ENCODE measurements around the gene STAP2.

STAP2 gene

DNA sequence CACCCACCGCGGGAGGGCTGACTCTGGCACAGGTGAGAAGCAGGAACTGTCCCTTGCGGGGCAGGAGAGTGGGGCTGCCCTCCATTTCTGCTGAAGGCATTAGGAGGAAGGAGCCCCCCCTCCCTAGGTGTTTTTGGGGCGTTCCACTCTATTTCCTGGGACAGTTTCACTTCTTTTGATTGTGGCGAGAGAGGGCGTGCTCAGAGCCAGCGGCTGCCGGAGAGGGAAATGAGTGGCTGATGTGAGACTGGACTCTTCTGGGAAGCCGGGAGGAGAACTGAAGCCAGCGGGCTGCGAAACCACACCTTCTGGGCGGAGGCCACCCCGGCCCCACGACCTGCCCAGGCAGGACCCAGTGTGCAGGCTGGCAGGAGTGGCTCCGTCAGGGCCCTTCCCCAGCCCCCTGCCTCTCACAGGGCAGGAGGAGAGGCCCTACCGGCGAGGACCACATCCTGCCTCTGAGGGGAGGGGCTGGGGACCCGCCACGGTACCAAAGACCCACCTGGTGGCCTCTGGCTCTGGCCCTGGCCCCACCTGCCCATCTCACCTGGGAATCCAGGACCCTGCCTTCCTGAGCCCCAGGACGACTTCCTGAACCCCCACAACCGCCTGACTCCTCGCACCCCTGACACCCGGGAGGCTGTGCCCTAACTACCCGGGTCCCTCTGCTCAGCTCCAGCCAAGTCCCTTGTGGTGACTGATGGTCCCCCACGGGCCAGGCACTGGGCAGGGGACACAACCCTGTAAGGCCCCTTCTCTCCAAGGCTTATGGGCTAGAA is 30.7 kb upstream of the STAP2 start:
- H3K27me3 ChIP-seq (ENCODE audit: control insufficient read depth, insufficient read depth, low read length): no peaks in the 10 kb centered on the region
- H3K36me3 ChIP-seq (ENCODE audit: control insufficient read depth, insufficient read depth, low read length): peaks cover 8% of the 10 kb centered on the region; the same call in 1 of the 2 replicates
- no peaks in the 10 kb centered on the region for H3K9me3 ChIP-seq (ENCODE audit: control insufficient read depth, insufficient read depth, low read length)
- peaks cover 11% of the 10 kb centered on the region for H3K4me1 ChIP-seq (ENCODE audit: control insufficient read depth, insufficient read depth, low read length)
- no CpG with 5 or more reads among the region's 25 CpGs for WGBS (ENCODE audit: insufficient coverage, insufficient read length)
- no peak overlapping the region for H3K27ac ChIP-seq (ENCODE audit: low read length)
- no peak overlapping the region for H3K4me3 ChIP-seq (ENCODE audit: low read length)
- no peak for DNase-seq (ENCODE audit: low read depth, low spot score)

DNA sequence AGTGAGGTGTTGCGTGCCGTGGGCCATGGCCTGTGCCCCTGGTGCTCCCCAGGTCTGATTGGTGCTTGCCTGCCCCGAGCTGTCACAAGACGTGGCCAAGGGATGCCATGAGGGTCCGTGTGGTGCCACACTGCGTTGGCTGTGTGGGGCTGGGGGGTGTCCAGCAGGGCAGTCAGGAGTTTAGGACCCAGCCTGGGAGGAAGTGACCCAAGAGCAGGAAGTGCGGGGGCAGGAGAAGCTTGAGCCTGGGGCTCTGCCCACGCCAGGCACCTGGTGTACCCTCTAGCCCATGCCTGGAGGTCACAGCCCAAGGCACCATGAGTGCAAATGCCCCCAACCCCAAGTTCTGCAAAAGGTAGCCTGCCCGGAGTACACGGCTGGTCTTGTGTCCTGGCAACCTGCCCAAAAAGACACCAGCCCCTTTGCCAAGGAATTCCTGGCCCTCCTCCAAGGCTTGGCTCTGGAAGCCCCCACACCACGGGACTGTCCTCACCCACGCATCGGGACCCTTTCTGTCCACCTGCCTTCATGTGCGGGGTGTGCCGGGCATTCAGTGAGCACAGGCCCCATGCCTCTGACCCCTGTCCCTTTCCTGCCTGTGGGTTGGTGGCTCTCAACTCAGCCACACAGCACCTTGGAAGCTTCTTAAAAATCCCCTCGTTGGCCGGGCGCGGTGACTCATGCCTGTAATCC is 29.6 kb upstream of the STAP2 start:
- Histone ChIP-seq H3K9me3 (ENCODE audit: control insufficient read depth, insufficient read depth, low read length) (no peaks in the 10 kb centered on the region), H3K4me1 (ENCODE audit: control insufficient read depth, insufficient read depth, low read length) (peaks cover 11% of the 10 kb centered on the region), H3K36me3 (ENCODE audit: control insufficient read depth, insufficient read depth, low read length) (peaks cover 13% of the 10 kb centered on the region; the same call in 1 of the 2 replicates), H3K4me3 (ENCODE audit: low read length) (no peak overlapping the region), H3K27ac (ENCODE audit: low read length) (no peak overlapping the region), H3K27me3 (ENCODE audit: control insufficient read depth, insufficient read depth, low read length) (no peaks in the 10 kb centered on the region)
- WGBS (ENCODE audit: insufficient coverage, insufficient read length): no CpG with 5 or more reads among the region's 19 CpGs
- no peak for DNase-seq (ENCODE audit: low read depth, low spot score)

GRCh38 chr19:4367781-4368127 is 29.1 kb upstream of the STAP2 start:
- WGBS (ENCODE audit: insufficient coverage, insufficient read length): no CpG with 5 or more reads among the region's 13 CpGs
- DNase-seq (ENCODE audit: low read depth, low spot score): no peak
- Histone ChIP-seq H3K27me3 (ENCODE audit: control insufficient read depth, insufficient read depth, low read length) (no peaks in the 10 kb centered on the region), H3K4me1 (ENCODE audit: control insufficient read depth, insufficient read depth, low read length) (peaks cover 11% of the 10 kb centered on the region), H3K36me3 (ENCODE audit: control insufficient read depth, insufficient read depth, low read length) (peaks cover 13% of the 10 kb centered on the region; the same call in 1 of the 2 replicates), H3K27ac (ENCODE audit: low read length) (no peak overlapping the region), H3K9me3 (ENCODE audit: control insufficient read depth, insufficient read depth, low read length) (no peaks in the 10 kb centered on the region), H3K4me3 (ENCODE audit: low read length) (no peak overlapping the region)

DNA sequence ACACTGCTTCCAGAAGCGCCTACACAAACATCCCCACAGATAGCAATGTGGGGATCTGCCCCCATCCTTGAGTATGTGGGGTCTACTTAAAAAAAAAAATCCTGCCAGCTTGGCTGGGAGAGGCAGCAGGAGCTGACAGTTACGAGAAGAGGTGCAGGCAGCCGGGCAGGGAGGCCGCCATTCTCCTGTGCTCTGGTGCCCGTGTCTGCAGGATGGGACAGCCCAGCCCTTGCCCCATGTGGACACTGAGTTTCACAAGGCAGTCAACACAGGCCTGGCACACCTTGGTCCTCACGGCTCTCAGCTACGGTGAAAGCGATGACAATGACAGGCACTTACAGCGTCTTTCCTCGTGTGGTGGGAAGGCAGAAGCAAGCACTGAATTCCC is 28.7 kb upstream of the STAP2 start:
- Histone ChIP-seq H3K4me1 (ENCODE audit: control insufficient read depth, insufficient read depth, low read length) (peaks cover 11% of the 10 kb centered on the region), H3K4me3 (ENCODE audit: low read length) (no peak overlapping the region), H3K27me3 (ENCODE audit: control insufficient read depth, insufficient read depth, low read length) (no peaks in the 10 kb centered on the region), H3K27ac (ENCODE audit: low read length) (no peak overlapping the region), H3K36me3 (ENCODE audit: control insufficient read depth, insufficient read depth, low read length) (peaks cover 13% of the 10 kb centered on the region; the same call in 1 of the 2 replicates), H3K9me3 (ENCODE audit: control insufficient read depth, insufficient read depth, low read length) (no peaks in the 10 kb centered on the region)
- no CpG with 5 or more reads among the region's 10 CpGs for WGBS (ENCODE audit: insufficient coverage, insufficient read length)
- no peak for DNase-seq (ENCODE audit: low read depth, low spot score)

- Histone ChIP-seq H3K4me3 (ENCODE audit: low read length) (no peak overlapping the region), H3K4me1 (ENCODE audit: control insufficient read depth, insufficient read depth, low read length) (peaks cover 11% of the 10 kb centered on the region), H3K36me3 (ENCODE audit: control insufficient read depth, insufficient read depth, low read length) (peaks cover 13% of the 10 kb centered on the region; the same call in 1 of the 2 replicates), H3K27me3 (ENCODE audit: control insufficient read depth, insufficient read depth, low read length) (no peaks in the 10 kb centered on the region), H3K9me3 (ENCODE audit: control insufficient read depth, insufficient read depth, low read length) (no peaks in the 10 kb centered on the region), H3K27ac (ENCODE audit: low read length) (no peak overlapping the region)
- no CpG with 5 or more reads among the region's 16 CpGs for WGBS (ENCODE audit: insufficient coverage, insufficient read length)
- no peak for DNase-seq (ENCODE audit: low read depth, low spot score)
These were observed 28.2 kb upstream of the STAP2 start for GRCh38 chr19:4366666-4367335.

DNA sequence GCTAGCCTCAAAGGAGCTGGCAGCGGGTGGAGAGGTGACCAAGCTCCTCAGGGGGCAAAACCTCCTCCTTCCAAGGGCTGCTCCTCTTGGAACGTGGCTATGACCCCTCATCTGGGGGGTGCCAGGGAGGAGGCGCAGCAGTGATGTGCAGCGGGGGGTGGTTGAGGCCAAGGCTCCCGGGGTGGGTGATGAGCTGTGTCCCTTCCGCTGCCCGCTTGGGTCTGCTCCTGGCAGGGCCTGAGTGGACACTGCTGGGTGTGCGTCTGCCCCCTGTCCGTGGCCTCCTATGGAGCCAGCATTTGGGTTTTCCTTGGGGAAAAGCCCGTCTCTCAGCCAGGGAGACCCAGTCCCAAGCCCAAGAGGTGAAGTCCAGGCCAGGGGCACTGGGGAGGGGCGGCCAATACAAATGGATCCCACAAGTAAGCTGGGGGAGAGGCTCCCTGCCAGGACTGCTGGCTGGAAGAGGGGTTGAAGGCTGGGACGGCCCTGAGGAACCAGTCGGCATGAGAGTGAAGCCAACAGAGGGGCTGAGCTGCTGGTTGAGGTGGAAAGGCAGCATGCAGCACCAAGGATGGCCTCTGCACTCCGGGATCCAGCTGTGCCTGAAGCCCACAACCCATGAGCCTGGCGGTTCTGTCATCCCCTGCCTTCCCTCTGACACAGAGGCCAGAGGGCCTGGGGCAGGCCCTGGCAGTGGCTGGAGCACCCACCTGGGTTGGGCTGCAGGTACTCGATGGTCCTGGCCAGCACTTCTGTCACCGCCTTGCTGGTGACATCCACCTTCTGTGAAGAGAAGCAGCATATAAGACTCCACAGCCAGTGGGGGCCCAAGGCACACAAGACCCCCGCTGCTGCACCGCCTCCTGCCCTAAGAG is 27.4 kb upstream of the STAP2 start:
- Histone ChIP-seq H3K27me3 (ENCODE audit: control insufficient read depth, insufficient read depth, low read length) (no peaks in the 10 kb centered on the region), H3K27ac (ENCODE audit: low read length) (no peak overlapping the region), H3K4me3 (ENCODE audit: low read length) (no peak overlapping the region), H3K9me3 (ENCODE audit: control insufficient read depth, insufficient read depth, low read length) (no peaks in the 10 kb centered on the region), H3K36me3 (ENCODE audit: control insufficient read depth, insufficient read depth, low read length) (peaks cover 15% of the 10 kb centered on the region; the same call in 1 of the 2 replicates), H3K4me1 (ENCODE audit: control insufficient read depth, insufficient read depth, low read length) (peaks cover 13% of the 10 kb centered on the region)
- DNase-seq (ENCODE audit: low read depth, low spot score): no peak
- no CpG with 5 or more reads among the region's 19 CpGs for WGBS (ENCODE audit: insufficient coverage, insufficient read length)

DNA sequence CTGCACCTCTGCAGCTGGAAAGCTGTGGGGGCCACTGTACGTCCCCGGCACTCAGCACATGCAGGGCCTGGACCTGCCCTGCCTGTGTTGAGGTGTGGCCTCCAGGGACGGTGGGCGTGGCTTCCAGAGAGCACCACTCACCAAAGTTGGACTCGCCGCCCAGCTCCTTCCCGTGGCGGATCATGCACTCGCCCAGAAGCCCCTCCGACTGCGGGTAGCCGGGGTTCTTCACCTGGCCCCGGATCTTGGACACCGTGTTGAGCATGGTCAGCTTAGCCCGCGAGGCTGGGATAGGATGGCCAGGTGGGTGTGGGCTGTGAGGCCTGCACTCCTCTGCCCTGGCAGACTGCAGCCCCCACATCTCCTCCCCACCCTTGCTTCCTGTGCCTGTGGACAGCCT is 26.7 kb upstream of the STAP2 start:
- no peak overlapping the region for H3K4me3 ChIP-seq (ENCODE audit: low read length)
- H3K36me3 ChIP-seq (ENCODE audit: control insufficient read depth, insufficient read depth, low read length): peaks cover 15% of the 10 kb centered on the region; the same call in 1 of the 2 replicates
- WGBS (ENCODE audit: insufficient coverage, insufficient read length): no CpG with 5 or more reads among the region's 16 CpGs
- H3K27ac ChIP-seq (ENCODE audit: low read length): no peak overlapping the region
- H3K27me3 ChIP-seq (ENCODE audit: control insufficient read depth, insufficient read depth, low read length): no peaks in the 10 kb centered on the region
- peaks cover 13% of the 10 kb centered on the region for H3K4me1 ChIP-seq (ENCODE audit: control insufficient read depth, insufficient read depth, low read length)
- H3K9me3 ChIP-seq (ENCODE audit: control insufficient read depth, insufficient read depth, low read length): no peaks in the 10 kb centered on the region
- DNase-seq (ENCODE audit: low read depth, low spot score): no peak

DNA sequence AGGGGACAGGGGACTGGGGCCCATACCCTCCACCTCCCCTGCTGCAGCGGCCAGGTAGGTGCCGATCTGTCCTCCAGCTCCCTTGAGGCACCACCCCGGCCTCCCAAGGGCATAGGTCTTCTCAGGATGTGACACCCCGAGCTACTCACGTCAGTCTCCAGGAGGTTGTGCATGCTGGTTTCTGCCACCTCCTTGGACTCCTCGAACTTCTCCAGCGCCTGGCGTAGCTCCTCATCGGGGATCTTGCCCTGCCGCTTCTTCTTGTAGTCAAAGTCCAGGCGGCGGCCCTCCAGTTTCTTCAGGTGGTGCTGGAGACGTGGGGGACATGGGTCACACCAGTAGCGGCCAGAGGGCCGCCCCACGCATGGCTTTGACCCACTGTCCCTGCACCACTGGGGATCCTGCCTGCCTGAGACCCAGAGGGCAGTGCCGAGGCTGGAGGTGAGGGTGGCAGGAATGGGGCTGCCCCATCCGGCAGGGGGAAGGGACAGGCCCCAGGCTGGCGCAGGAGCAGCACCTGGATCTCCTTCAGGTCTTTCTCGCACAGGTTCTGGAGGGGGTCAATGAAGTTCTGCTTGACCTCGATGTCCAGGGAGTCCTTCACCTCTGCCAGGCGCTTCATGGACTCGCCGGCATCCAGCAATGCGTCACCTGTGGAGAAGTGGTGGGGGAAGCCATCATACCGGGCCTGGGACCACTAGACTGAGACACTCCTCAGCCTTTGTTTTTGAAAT is 25.1 kb upstream of the STAP2 start:
- DNase-seq (ENCODE audit: low read depth, low spot score): no peak
- Histone ChIP-seq H3K36me3 (ENCODE audit: control insufficient read depth, insufficient read depth, low read length) (peaks cover 16% of the 10 kb centered on the region), H3K27ac (ENCODE audit: low read length) (no peak overlapping the region), H3K4me3 (ENCODE audit: low read length) (no peak overlapping the region), H3K4me1 (ENCODE audit: control insufficient read depth, insufficient read depth, low read length) (0 out of 2 replicates have a peak, but pooled peaks cover 2% of the 10 kb centered on the region), H3K9me3 (ENCODE audit: control insufficient read depth, insufficient read depth, low read length) (no peaks in the 10 kb centered on the region), H3K27me3 (ENCODE audit: control insufficient read depth, insufficient read depth, low read length) (no peaks in the 10 kb centered on the region)
- no CpG with 5 or more reads among the region's 26 CpGs for WGBS (ENCODE audit: insufficient coverage, insufficient read length)

DNA sequence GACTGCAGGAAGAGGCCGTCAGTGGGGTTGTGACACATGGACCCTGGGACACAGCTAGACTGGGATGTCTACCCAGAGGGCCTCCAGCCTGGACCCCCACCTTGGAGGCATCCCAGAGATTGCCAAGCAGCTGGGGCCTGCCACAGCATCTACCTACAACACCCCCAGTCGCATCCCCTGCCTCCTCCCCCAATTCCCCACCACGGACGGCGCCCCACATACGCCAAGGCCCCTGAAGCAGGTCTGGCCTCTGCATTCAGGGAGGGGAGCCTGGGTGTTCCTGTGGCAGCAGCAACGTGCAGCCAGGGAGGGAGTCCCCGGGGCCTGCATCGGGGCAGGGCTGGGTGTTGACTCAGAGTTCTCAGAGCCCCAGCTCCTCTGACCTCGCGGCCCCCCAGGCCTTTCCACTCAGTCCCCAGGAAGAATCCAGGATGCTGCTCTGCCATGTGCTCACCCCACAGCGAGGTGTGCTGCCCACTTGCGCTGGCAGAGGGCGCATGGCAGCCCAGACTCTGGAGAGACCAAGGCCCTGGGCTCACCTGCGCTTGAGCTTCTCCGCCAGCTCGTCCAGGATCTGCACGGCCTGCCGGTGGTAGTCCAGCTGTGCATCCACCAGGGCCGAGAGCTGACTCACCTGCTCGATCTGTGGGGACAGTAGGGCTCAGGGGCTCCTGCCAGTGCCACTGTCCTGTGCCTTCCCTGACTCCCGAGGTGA is 24.4 kb upstream of the STAP2 start:
- H3K9me3 ChIP-seq (ENCODE audit: control insufficient read depth, insufficient read depth, low read length): no peaks in the 10 kb centered on the region
- no peak overlapping the region for H3K4me3 ChIP-seq (ENCODE audit: low read length)
- H3K27ac ChIP-seq (ENCODE audit: low read length): no peak overlapping the region
- DNase-seq (ENCODE audit: low read depth, low spot score): no peak
- H3K36me3 ChIP-seq (ENCODE audit: control insufficient read depth, insufficient read depth, low read length): peaks cover 18% of the 10 kb centered on the region
- 0 out of 2 replicates have a peak, but pooled peaks cover 2% of the 10 kb centered on the region for H3K4me1 ChIP-seq (ENCODE audit: control insufficient read depth, insufficient read depth, low read length)
- no peaks in the 10 kb centered on the region for H3K27me3 ChIP-seq (ENCODE audit: control insufficient read depth, insufficient read depth, low read length)
- no CpG with 5 or more reads among the region's 22 CpGs for WGBS (ENCODE audit: insufficient coverage, insufficient read length)
